OCI-LY1 (cell line): ENCODE results near the gene CDH4.

Experiments
- H2AFZ ChIP-seq: fragments of 200-600 bp; sonication (generic), shearing (Covaris generic); 2 replicates; pipeline ENCODE4 v1.6.0; 2014; ENCODE audit warnings: antibody characterized with exemption, mild to moderate bottlenecking, low read length
- H3F3A ChIP-seq: fragments of 200-600 bp; sonication (generic), shearing (Covaris generic); 2 replicates; pipeline ENCODE4 v1.6.0; 2014; ENCODE audit warnings: mild to moderate bottlenecking, antibody characterized with exemption, low read length, moderate library complexity; ENCODE audit not compliant: insufficient read depth
- H3K27ac ChIP-seq: fragments of 200-600 bp; sonication (generic); 2 replicates; pipeline ENCODE4 v1.5.1; 2014; ENCODE audit warnings: low read length, mixed run types, mild to moderate bottlenecking, low read depth; ENCODE audit not compliant: poor library complexity, severe bottlenecking
- H3K27me3 ChIP-seq: fragments of 200-600 bp; sonication (generic); 2 replicates; pipeline ENCODE4 v1.6.0; 2014; ENCODE audit warnings: antibody characterized with exemption, mild to moderate bottlenecking, low read length, moderate library complexity; ENCODE audit not compliant: insufficient read depth
- H3K36me3 ChIP-seq: fragments of 200-600 bp; sonication (generic); 2 replicates; pipeline ENCODE4 v1.6.1; 2014; ENCODE audit warnings: mild to moderate bottlenecking, antibody characterized with exemption, low read length, moderate library complexity, mixed read lengths; ENCODE audit not compliant: insufficient read depth
- H3K4me1 ChIP-seq: fragments of 200-600 bp; sonication (generic); 2 replicates; pipeline ENCODE4 v1.5.1; 2014; ENCODE audit warnings: mild to moderate bottlenecking, low read length, moderate library complexity; ENCODE audit not compliant: insufficient read depth, severe bottlenecking
- H3K4me2 ChIP-seq: fragments of 200-600 bp; sonication (generic), shearing (Covaris generic); 2 replicates; pipeline ENCODE4 v1.6.1; 2014; ENCODE audit warnings: low read length
- H3K4me3 ChIP-seq: fragments of 200-600 bp; sonication (generic); 2 replicates; pipeline ENCODE4 v1.5.1; 2014; ENCODE audit warnings: low read length, low read depth, mild to moderate bottlenecking, mixed read lengths; ENCODE audit not compliant: poor library complexity, severe bottlenecking
- H3K79me2 ChIP-seq: fragments of 200-600 bp; shearing (Covaris generic); 2 replicates; pipeline ENCODE4 v1.6.1; 2016; ENCODE audit warnings: mixed run types, low read length, mixed read lengths; ENCODE audit not compliant: insufficient read depth
- H3K9ac ChIP-seq: fragments of 200-600 bp; sonication (generic), shearing (Covaris generic); 2 replicates; pipeline ENCODE4 v1.6.1; 2014; ENCODE audit warnings: mild to moderate bottlenecking, low read length, mixed read lengths
- H3K9me2 ChIP-seq: fragments of 200-600 bp; sonication (generic), shearing (Covaris generic); 2 replicates; pipeline ENCODE4 v1.6.1; 2014; ENCODE audit warnings: low read depth, mild to moderate bottlenecking, low read length, mixed read lengths
- H3K9me3 ChIP-seq: fragments of 200-600 bp; shearing (Covaris generic); 2 replicates; pipeline ENCODE4 v1.6.1; 2014; ENCODE audit warnings: low read length, mixed read lengths
- H4K20me1 ChIP-seq: fragments of 200-600 bp; sonication (generic), shearing (Covaris generic); 2 replicates; pipeline ENCODE4 v1.6.0; 2016; ENCODE audit warnings: mild to moderate bottlenecking, low read length; ENCODE audit not compliant: insufficient read depth
- CTCF ChIP-seq: fragments of 200-600 bp; sonication (generic), shearing (Covaris generic); IDR thresholded peaks from 2 replicates; pipeline ENCODE4 v1.5.1; 2017; ENCODE audit warnings: mild to moderate bottlenecking, antibody characterized with exemption, low read length, moderate library complexity, mixed read lengths
- EZH2 ChIP-seq: fragments of 200-600 bp; sonication (generic), shearing (Covaris generic); IDR thresholded peaks from 2 replicates; pipeline ENCODE4 v1.8.0; 2017; ENCODE audit warnings: borderline replicate concordance, mixed run types, mild to moderate bottlenecking, antibody characterized with exemption, low read length, moderate library complexity, mixed read lengths

Gene CDH4

GRCh38 chr20:61634376-61635145, 382.5 kb downstream of the CDH4 start:
- TF ChIP-seq CTCF: no peak
- TF ChIP-seq EZH2: no peak
- H3K9me3 ChIP-seq: no peaks in the 10 kb centered on the region
- peaks cover 4% of the 10 kb centered on the region; the same call in 1 of the 2 replicates for H3K27me3 ChIP-seq
- H3K4me2 ChIP-seq: no peak overlapping the region
- H4K20me1 ChIP-seq: no peaks in the 10 kb centered on the region
- no peaks in the 10 kb centered on the region for H3F3A ChIP-seq
- no peak overlapping the region for H3K9ac ChIP-seq
- H3K27ac ChIP-seq: no peak overlapping the region
- H3K4me3 ChIP-seq: no peak overlapping the region
- no peaks in the 10 kb centered on the region for H3K36me3 ChIP-seq
- no peaks in the 10 kb centered on the region for H3K9me2 ChIP-seq
- no peaks in the 10 kb centered on the region for H3K4me1 ChIP-seq
- no peaks in the 10 kb centered on the region for H3K79me2 ChIP-seq
- no peak overlapping the region for H2AFZ ChIP-seq

GRCh38 chr20:61635721-61636455, 383.8 kb downstream of the CDH4 start:
- H3K9me2 ChIP-seq: no peaks in the 10 kb centered on the region
- H2AFZ ChIP-seq: no peak overlapping the region
- H3K27me3 ChIP-seq: peaks cover 4% of the 10 kb centered on the region; the same call in 1 of the 2 replicates
- H3K9ac ChIP-seq: no peak overlapping the region
- H3K79me2 ChIP-seq: no peaks in the 10 kb centered on the region
- H3K27ac ChIP-seq: no peak overlapping the region
- no peaks in the 10 kb centered on the region for H4K20me1 ChIP-seq
- H3F3A ChIP-seq: no peaks in the 10 kb centered on the region
- no peaks in the 10 kb centered on the region for H3K4me1 ChIP-seq
- no peaks in the 10 kb centered on the region for H3K36me3 ChIP-seq
- no peak overlapping the region for H3K4me2 ChIP-seq
- H3K9me3 ChIP-seq: no peaks in the 10 kb centered on the region
- no peak overlapping the region for H3K4me3 ChIP-seq
- TF ChIP-seq CTCF: no peak
- TF ChIP-seq EZH2: no peak

- Histone ChIP-seq H3K4me1 (no peaks in the 10 kb centered on the region), H3K36me3 (no peaks in the 10 kb centered on the region), H4K20me1 (no peaks in the 10 kb centered on the region), H3K4me3 (no peak overlapping the region), H3K79me2 (no peaks in the 10 kb centered on the region), H3K27me3 (peaks cover 4% of the 10 kb centered on the region; the same call in 1 of the 2 replicates), H3K9me3 (no peaks in the 10 kb centered on the region), H2AFZ (no peak overlapping the region), H3K27ac (no peak overlapping the region), H3K9me2 (no peaks in the 10 kb centered on the region), H3F3A (no peaks in the 10 kb centered on the region), H3K9ac (no peak overlapping the region), H3K4me2 (no peak overlapping the region)
- TF ChIP-seq EZH2 (no peak), CTCF (no peak)
Measured at GRCh38 chr20:61636531-61637116, 384.6 kb downstream of the CDH4 start.
